ENCODE results near the gene KATNA1.

The KATNA1 gene

DNA sequence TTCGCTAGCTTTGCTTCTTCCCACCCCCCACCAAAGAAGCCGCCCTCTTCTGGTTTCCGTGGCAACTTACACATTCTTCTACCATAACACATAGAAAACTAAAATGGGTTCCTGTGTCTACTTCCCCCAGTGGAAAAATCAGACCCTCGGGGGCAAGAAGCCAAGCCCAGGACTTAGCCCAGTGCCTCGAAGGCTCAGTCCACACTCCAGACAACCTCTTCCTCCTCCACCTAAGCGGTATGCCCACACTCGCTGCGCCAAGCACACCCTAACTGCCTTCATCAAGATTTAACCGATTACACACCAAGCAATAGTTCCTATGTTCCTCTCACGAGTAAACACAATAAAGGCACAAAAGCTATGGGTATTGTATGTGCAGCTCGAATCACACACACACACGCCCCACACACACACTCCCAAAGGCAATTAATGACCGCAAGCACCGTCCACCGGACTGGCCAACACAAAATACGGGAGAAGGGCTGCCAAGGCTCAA, 103.2 kb downstream of the KATNA1 start:
- DNase-seq (ENCODE audit: low read depth) = no peak
- TF ChIP-seq, protein P1, sequence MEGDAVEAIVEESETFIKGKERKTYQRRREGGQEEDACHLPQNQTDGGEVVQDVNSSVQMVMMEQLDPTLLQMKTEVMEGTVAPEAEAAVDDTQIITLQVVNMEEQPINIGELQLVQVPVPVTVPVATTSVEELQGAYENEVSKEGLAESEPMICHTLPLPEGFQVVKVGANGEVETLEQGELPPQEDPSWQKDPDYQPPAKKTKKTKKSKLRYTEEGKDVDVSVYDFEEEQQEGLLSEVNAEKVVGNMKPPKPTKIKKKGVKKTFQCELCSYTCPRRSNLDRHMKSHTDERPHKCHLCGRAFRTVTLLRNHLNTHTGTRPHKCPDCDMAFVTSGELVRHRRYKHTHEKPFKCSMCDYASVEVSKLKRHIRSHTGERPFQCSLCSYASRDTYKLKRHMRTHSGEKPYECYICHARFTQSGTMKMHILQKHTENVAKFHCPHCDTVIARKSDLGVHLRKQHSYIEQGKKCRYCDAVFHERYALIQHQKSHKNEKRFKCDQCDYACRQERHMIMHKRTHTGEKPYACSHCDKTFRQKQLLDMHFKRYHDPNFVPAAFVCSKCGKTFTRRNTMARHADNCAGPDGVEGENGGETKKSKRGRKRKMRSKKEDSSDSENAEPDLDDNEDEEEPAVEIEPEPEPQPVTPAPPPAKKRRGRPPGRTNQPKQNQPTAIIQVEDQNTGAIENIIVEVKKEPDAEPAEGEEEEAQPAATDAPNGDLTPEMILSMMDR (conservative IDR thresholded peaks at IDR 0.05; ENCODE audit: low read depth, low read length) = no peak
- peak overlapping the region; percentile 100 for H3K4me3 ChIP-seq (ENCODE audit: low read length)

All from retinal pigment epithelial cell (primary cell).